ENCODE results near the gene IQGAP1. TPM values are rescaled to one million over a fixed set of nuclear protein-coding genes. Genes with fewer than 3 reads are reported as not detected.

The IQGAP1 gene
- total RNA-seq, 2 experiments from 2014 or later: 229 to 240 TPM

GRCh38 chr15:90458061-90458460 lies 70.0 kb downstream of the IQGAP1 start:
- no peaks in the 10 kb centered on the region for H3K27me3 Mint-ChIP-seq
- no peak for DNase-seq
- H3K36me3 Mint-ChIP-seq (ENCODE audit: low read depth): peaks cover 82% of the 10 kb centered on the region
- POLR2A ChIA-PET: interaction anchor here (1.2 kb wide), 1 partner anchor 8 kb away, joined by 5 read pairs; no protein-coding TSS in a partner anchor
- no peaks in the 10 kb centered on the region for H3K9me3 Mint-ChIP-seq
- CTCF ChIA-PET: interaction anchor here (1.0 kb wide), 1 partner anchor 138 kb away, joined by 3 read pairs; no protein-coding TSS in a partner anchor
- H3K4me1 Mint-ChIP-seq: peaks cover 7% of the 10 kb centered on the region
- no peak overlapping the region for H3K4me3 Mint-ChIP-seq
- no peak overlapping the region for H3K27ac Mint-ChIP-seq

GRCh38 chr15:90459368-90459767 lies 71.3 kb downstream of the IQGAP1 start:
- CTCF ChIA-PET: interaction anchor here (1.2 to 1.6 kb wide), 2 partner anchors 20 to 140 kb away, joined by 3 read pairs; no protein-coding TSS in a partner anchor
- no peaks in the 10 kb centered on the region for H3K27me3 Mint-ChIP-seq
- H3K4me3 Mint-ChIP-seq: no peak overlapping the region
- no peaks in the 10 kb centered on the region for H3K9me3 Mint-ChIP-seq
- POLR2A ChIA-PET: no interaction called here
- H3K4me1 Mint-ChIP-seq: peaks cover 7% of the 10 kb centered on the region
- no peak for DNase-seq
- peaks cover 75% of the 10 kb centered on the region for H3K36me3 Mint-ChIP-seq (ENCODE audit: low read depth)
- H3K27ac Mint-ChIP-seq: no peak overlapping the region

GRCh38 chr15:90460142-90460824 lies 72.2 kb downstream of the IQGAP1 start:
- ChIA-PET CTCF (interaction anchor here (1.1 to 1.6 kb wide), 3 partner anchors 21 to 141 kb away, joined by 3 to 6 read pairs (median 3); no protein-coding TSS in a partner anchor), POLR2A (interaction anchor here (0.8 kb wide), 1 partner anchor 140 kb away, joined by 3 read pairs; no protein-coding TSS in a partner anchor)
- no peak overlapping the region for H3K4me3 Mint-ChIP-seq
- H3K27me3 Mint-ChIP-seq: no peaks in the 10 kb centered on the region
- H3K27ac Mint-ChIP-seq: no peak overlapping the region
- peaks cover 74% of the 10 kb centered on the region for H3K36me3 Mint-ChIP-seq (ENCODE audit: low read depth)
- H3K9me3 Mint-ChIP-seq: no peaks in the 10 kb centered on the region
- H3K4me1 Mint-ChIP-seq: peaks cover 7% of the 10 kb centered on the region
- DNase-seq: no peak

GRCh38 chr15:90463381-90463780 lies 75.3 kb downstream of the IQGAP1 start:
- Mint-ChIP-seq H3K4me1 (peaks cover 7% of the 10 kb centered on the region), H3K36me3 (ENCODE audit: low read depth) (peaks cover 70% of the 10 kb centered on the region), H3K4me3 (no peak overlapping the region), H3K27ac (no peak overlapping the region), H3K27me3 (no peaks in the 10 kb centered on the region), H3K9me3 (no peaks in the 10 kb centered on the region)
- CTCF ChIA-PET: interaction anchor here (1.9 to 3.2 kb wide), 2 partner anchors 13 to 143 kb away, joined by 4 to 13 read pairs; no protein-coding TSS in a partner anchor
- POLR2A ChIA-PET: no interaction called here
- DNase-seq: no peak

DNA sequence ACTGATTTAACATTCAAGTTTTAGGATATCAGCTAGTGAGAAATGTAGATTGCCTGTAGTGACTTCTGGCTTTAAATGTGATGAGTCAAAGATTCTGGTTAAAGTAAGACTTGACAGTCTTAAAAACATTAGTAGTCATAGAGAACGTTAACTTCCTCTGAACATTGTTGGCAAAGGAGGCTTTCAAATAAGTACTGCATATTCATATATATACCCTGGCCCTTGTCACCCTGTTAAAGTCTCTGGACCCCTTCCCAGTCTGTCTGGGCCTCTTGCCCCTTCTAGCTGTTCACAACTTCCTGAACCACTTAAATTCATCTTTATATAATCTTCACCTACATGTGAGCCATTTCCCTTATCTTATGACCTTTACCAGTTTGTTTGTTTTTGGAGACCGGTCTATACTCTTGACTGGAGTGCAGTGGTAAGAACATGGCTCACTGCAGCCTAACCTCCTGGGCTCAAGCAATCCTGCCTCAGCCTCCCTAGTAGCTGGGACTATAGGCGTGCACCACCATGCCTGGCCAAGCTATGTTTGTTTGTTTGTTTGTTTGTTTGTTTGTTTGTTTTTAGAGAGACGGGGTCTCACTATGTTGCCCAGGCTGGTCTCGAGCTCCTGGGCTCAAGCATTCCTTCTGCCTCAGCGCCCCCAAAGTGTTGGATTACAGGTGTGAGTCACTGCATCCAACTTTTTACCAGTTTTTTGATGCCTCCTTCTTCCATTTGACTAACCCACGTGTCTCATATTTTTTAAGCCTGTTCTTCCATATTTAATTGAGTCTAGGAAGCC lies 77.3 kb downstream of the IQGAP1 start:
- H3K4me1 Mint-ChIP-seq: peaks cover 18% of the 10 kb centered on the region
- ChIA-PET POLR2A (interaction anchor here (1.4 to 1.9 kb wide), 2 partner anchors 9 to 16 kb away, joined by 3 to 4 read pairs; no protein-coding TSS in a partner anchor), CTCF (interaction anchor here (0.6 to 3.2 kb wide), 3 partner anchors 11 to 210 kb away, joined by 4 to 13 read pairs (median 4); no protein-coding TSS in a partner anchor)
- H3K27me3 Mint-ChIP-seq: no peaks in the 10 kb centered on the region
- DNase-seq: no peak
- H3K9me3 Mint-ChIP-seq: no peaks in the 10 kb centered on the region
- H3K4me3 Mint-ChIP-seq: no peak overlapping the region
- H3K36me3 Mint-ChIP-seq (ENCODE audit: low read depth): peaks cover 67% of the 10 kb centered on the region
- peak overlapping the region; percentile 23 for H3K27ac Mint-ChIP-seq

- Mint-ChIP-seq H3K4me3 (no peak overlapping the region), H3K27ac (peak overlapping the region; percentile 23), H3K9me3 (no peaks in the 10 kb centered on the region), H3K4me1 (peaks cover 24% of the 10 kb centered on the region), H3K27me3 (no peaks in the 10 kb centered on the region), H3K36me3 (ENCODE audit: low read depth) (peaks cover 69% of the 10 kb centered on the region)
- DNase-seq: no peak
- POLR2A ChIA-PET: interaction anchor here (1.2 to 1.9 kb wide), 2 partner anchors 8 to 10 kb away, joined by 4 to 5 read pairs; no protein-coding TSS in a partner anchor
- CTCF ChIA-PET: interaction anchor here (0.6 to 1.3 kb wide), 6 partner anchors 16 to 331 kb away, joined by 3 to 4 read pairs (median 3); no protein-coding TSS in a partner anchor
Measured at GRCh38 chr15:90465930-90466567, 78.0 kb downstream of the IQGAP1 start.

DNA sequence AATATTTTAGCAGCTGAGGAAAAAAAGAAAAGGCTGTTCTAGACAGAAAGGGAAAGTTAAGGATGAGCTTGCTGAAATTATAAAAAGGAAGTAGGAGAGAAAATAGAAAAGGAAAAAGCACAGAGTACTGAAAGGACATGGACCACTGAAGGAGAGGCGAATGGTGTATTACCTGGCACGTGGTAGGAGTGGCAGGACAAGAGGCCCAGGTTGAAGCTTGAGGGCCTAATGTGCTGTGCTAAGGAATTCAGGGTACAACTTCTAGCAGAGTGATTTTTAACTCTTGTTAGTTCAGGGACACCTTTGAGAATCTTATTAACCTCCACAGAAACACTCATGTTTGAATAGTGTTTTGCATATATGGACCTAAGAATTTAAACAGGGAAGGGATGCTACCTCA lies 81.7 kb downstream of the IQGAP1 start:
- Mint-ChIP-seq H3K4me1 (peaks cover 20% of the 10 kb centered on the region), H3K27ac (no peak overlapping the region), H3K9me3 (no peaks in the 10 kb centered on the region), H3K36me3 (ENCODE audit: low read depth) (peaks cover 77% of the 10 kb centered on the region), H3K4me3 (no peak overlapping the region), H3K27me3 (no peaks in the 10 kb centered on the region)
- ChIA-PET POLR2A (interaction anchor here (0.9 kb wide), 1 partner anchor 12 kb away, joined by 3 read pairs; no protein-coding TSS in a partner anchor), CTCF (interaction anchor here (0.9 to 1.4 kb wide), 5 partner anchors 9 to 150 kb away, joined by 3 to 9 read pairs (median 4); no protein-coding TSS in a partner anchor)
- DNase-seq: no peak

DNA sequence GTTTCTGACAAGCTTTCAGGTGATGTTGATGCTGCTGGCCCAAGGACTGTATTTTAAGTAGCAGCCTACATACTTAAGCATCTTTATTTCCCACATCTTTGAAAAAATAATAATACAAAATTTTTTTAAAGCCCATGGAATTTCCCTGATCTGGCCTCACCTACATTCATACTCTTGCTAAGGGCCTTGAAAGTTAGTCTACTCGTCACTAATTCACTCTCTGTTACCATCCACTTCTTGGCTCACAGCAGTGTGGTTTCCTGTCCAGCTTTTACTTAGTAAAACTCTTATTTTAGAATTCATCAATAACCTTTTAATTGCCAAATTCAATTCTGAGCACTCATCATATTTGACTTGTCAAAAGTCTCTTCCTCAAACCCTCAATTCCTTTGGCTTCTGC lies 82.4 kb downstream of the IQGAP1 start:
- peaks cover 74% of the 10 kb centered on the region for H3K36me3 Mint-ChIP-seq (ENCODE audit: low read depth)

GRCh38 chr15:90471126-90471525 lies 83.1 kb downstream of the IQGAP1 start:
- Mint-ChIP-seq H3K9me3 (no peaks in the 10 kb centered on the region), H3K27me3 (no peaks in the 10 kb centered on the region), H3K27ac (peak overlapping the region; percentile 27), H3K36me3 (ENCODE audit: low read depth) (peaks cover 68% of the 10 kb centered on the region), H3K4me1 (peaks cover 20% of the 10 kb centered on the region), H3K4me3 (no peak overlapping the region)
- DNase-seq: no peak
- ChIA-PET POLR2A (no interaction called here), CTCF (no interaction called here)

More for the DNA sequence above, 82.4 kb downstream of the IQGAP1 start:
- peaks cover 20% of the 10 kb centered on the region for H3K4me1 Mint-ChIP-seq
- ChIA-PET CTCF (interaction anchor here (0.9 to 1.2 kb wide), 3 partner anchors 12 to 150 kb away, joined by 3 to 4 read pairs (median 3); no protein-coding TSS in a partner anchor), POLR2A (interaction anchor here (0.9 kb wide), 1 partner anchor 11 kb away, joined by 3 read pairs; no protein-coding TSS in a partner anchor)
- no peaks in the 10 kb centered on the region for H3K9me3 Mint-ChIP-seq
- H3K27ac Mint-ChIP-seq: peak overlapping the region; percentile 27
- DNase-seq: no peak
- no peaks in the 10 kb centered on the region for H3K27me3 Mint-ChIP-seq
- H3K4me3 Mint-ChIP-seq: no peak overlapping the region

DNA sequence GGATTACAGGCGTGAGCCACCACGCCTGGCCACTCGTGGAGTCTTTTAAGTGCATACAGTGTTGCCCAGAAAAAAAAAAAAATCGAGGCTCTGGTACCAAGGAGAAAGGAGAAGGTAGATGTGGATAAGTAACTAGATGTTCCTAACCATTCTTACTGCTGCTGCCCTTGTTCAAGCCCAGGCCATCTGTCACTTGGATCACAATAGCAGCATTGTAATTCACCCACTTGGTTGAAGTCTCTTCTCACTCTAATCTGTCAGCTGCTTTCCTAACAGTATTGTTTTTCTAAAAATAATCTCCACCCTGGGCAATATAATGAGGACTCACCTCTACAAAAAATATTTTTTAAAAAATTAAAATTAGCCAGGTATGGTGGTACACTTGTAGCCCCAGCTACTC lies 83.7 kb downstream of the IQGAP1 start:
- H3K27me3 Mint-ChIP-seq: no peaks in the 10 kb centered on the region
- H3K27ac Mint-ChIP-seq: no peak overlapping the region
- no peak overlapping the region for H3K4me3 Mint-ChIP-seq
- ChIA-PET CTCF (no interaction called here), POLR2A (no interaction called here)
- no peaks in the 10 kb centered on the region for H3K9me3 Mint-ChIP-seq
- peaks cover 25% of the 10 kb centered on the region for H3K4me1 Mint-ChIP-seq
- DNase-seq: no peak
- H3K36me3 Mint-ChIP-seq (ENCODE audit: low read depth): peaks cover 69% of the 10 kb centered on the region

GRCh38 chr15:90478846-90479481 lies 90.9 kb downstream of the IQGAP1 start:
- H3K27ac Mint-ChIP-seq: peak overlapping the region; percentile 48
- ChIA-PET POLR2A (interaction anchor here (0.7 to 1.1 kb wide), 3 partner anchors 118 to 156 kb away, joined by 3 to 4 read pairs (median 4); no protein-coding TSS in a partner anchor), CTCF (interaction anchor here (0.6 to 6.2 kb wide), 5 partner anchors 10 to 281 kb away, joined by 3 to 107 read pairs (median 3); no protein-coding TSS in a partner anchor)
- H3K4me1 Mint-ChIP-seq: peaks cover 58% of the 10 kb centered on the region
- DNase-seq: peak; percentile 22
- H3K27me3 Mint-ChIP-seq: no peaks in the 10 kb centered on the region
- no peak overlapping the region for H3K4me3 Mint-ChIP-seq
- H3K36me3 Mint-ChIP-seq (ENCODE audit: low read depth): peaks cover 79% of the 10 kb centered on the region
- no peaks in the 10 kb centered on the region for H3K9me3 Mint-ChIP-seq

DNA sequence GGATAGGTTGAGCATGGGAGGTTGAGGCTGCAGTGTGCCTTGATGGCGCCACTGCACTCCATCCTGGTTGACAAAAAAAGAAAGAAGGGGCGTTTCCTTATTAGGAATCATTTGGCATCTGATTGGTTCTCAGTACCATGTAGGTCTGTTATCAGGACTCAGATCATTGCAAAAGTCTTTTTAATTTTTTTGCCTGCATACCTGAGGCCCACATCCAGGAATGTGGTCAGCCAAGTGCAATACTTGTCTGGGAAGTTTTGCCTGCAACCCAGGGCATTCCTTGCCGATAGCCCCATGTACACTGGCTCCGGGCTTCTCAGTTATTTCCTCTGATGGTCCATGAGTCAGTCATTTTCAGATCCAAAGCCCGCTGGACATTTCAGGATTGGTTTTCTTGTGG lies 91.6 kb downstream of the IQGAP1 start:
- H3K9me3 Mint-ChIP-seq: no peaks in the 10 kb centered on the region
- peaks cover 79% of the 10 kb centered on the region for H3K36me3 Mint-ChIP-seq (ENCODE audit: low read depth)
- peaks cover 58% of the 10 kb centered on the region for H3K4me1 Mint-ChIP-seq
- CTCF ChIA-PET: interaction anchor here (0.6 to 6.2 kb wide), 4 partner anchors 10 to 280 kb away, joined by 3 to 107 read pairs (median 4); no protein-coding TSS in a partner anchor
- POLR2A ChIA-PET: no interaction called here
- H3K27me3 Mint-ChIP-seq: no peaks in the 10 kb centered on the region
- no peak for DNase-seq
- H3K4me3 Mint-ChIP-seq: no peak overlapping the region
- peak overlapping the region; percentile 48 for H3K27ac Mint-ChIP-seq
